Prostate gland (tissue), 2 donors: Measurements from ENCODE around the gene S100Z. TPM values are rescaled to one million over a fixed set of nuclear protein-coding genes. Genes with fewer than 3 reads are reported as not detected.

Source experiments
- DNase-seq: peaks from one replicate; pipeline ENCODE4 v3.0.0-alpha.2; 2019; ENCODE audit warnings: low spot score
- H3K27ac ChIP-seq, 2 donors: fragments of 200-600 bp; sonication (generic); 2 replicates each; pipeline ENCODE4 v1.5.1; 2017 to 2019
- H3K27me3 ChIP-seq: fragments of 200-600 bp; sonication (generic); replicated peaks from 2 replicates; pipeline ENCODE4 v1.5.1; 2019; ENCODE audit not compliant: insufficient read depth
- H3K36me3 ChIP-seq, 2 donors: fragments of 200-600 bp; sonication (generic); 1 replicate in 1 of 2; 2 replicates in 1 of 2; pipeline versions ENCODE4 v1.5.1 to v1.8.1; 2017 to 2019
- H3K4me1 ChIP-seq: fragments of 200-600 bp; sonication (generic); replicated peaks from 2 replicates; pipeline ENCODE4 v1.5.1; 2019
- H3K4me3 ChIP-seq, 2 donors: fragments of 200-600 bp; sonication (generic); 2 replicates each; pipeline ENCODE4 v1.5.1; 2017 to 2019
- H3K9me3 ChIP-seq: fragments of 200-600 bp; sonication (generic); 2 replicates; pipeline ENCODE4 v1.5.1; 2017
- POLR2A ChIP-seq: fragments of 450-650 bp; IDR thresholded peaks from one replicate; pipeline ENCODE4 v1.6.1; 2016; ENCODE audit warnings: antibody characterized with exemption, mild to moderate bottlenecking
- POLR2AphosphoS5 ChIP-seq: sonication (generic); formaldehyde crosslinking; IDR thresholded peaks from one replicate; pipeline ENCODE4 v1.6.1; 2017; ENCODE audit warnings: antibody characterized with exemption
- WGBS: methylation state at CpG from one replicate; pipeline ENCODE4 v1.1.5; 2018; 5-methylcytosine and 5-hydroxymethylcytosine counted together
- intact Hi-C: fragments of 100-400 bp; cut with DNase I; formaldehyde crosslinking; loops from one replicate; pipeline ENCODE4 v1.14.2; 2022
- total RNA-seq, 2 donors: library from RNA; depleted of rRNA; stranded (reverse); fragments of >200 nt; gene quantifications; one replicate each; pipeline ENCODE4 v1.1.0, GENCODE V29; 2016
- TF ChIP-seq, protein P1 (sequence below), 4 experiments: fragments of 200-600 bp in 2 of 4; fragments of 450-650 bp in 2 of 4; sonication (generic) in 2 of 4; IDR thresholded peaks; 1 replicate in 3 of 4; 2 replicates in 1 of 4; pipeline ENCODE4 v1.5.1; 2016 to 2019; ENCODE audit warnings: antibody characterized with exemption in 4 of 4, mild to moderate bottlenecking in 2 of 4, moderate library complexity in 2 of 4

S100Z gene
- total RNA-seq, 2 donors from 2014 or later = 1.7 TPM; not detected in 1

DNA sequence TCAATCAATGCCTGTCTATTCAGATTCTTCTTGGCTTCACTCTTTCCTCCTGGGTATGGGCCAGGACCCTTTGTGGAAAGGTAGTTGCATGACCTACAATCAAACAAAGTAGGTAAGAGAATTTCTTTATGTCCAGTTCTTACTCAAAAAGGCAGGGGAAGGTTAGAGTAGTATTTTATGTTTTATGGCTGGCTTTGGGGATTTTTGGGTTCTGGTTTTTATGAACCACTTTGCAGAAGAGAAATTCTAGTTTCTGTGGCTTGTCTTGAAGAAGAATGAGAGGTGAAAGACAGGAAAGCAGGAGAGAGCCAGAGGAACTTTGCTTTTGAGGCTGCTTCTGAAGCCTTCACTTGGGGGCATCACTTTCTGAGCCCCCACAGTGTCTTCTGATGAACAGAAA lies 88.4 kb downstream of the S100Z start:
- TF ChIP-seq POLR2AphosphoS5 (no peak), POLR2A (no peak)
- TF ChIP-seq, protein P1, sequence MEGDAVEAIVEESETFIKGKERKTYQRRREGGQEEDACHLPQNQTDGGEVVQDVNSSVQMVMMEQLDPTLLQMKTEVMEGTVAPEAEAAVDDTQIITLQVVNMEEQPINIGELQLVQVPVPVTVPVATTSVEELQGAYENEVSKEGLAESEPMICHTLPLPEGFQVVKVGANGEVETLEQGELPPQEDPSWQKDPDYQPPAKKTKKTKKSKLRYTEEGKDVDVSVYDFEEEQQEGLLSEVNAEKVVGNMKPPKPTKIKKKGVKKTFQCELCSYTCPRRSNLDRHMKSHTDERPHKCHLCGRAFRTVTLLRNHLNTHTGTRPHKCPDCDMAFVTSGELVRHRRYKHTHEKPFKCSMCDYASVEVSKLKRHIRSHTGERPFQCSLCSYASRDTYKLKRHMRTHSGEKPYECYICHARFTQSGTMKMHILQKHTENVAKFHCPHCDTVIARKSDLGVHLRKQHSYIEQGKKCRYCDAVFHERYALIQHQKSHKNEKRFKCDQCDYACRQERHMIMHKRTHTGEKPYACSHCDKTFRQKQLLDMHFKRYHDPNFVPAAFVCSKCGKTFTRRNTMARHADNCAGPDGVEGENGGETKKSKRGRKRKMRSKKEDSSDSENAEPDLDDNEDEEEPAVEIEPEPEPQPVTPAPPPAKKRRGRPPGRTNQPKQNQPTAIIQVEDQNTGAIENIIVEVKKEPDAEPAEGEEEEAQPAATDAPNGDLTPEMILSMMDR (IDR thresholded peaks at IDR 0.05) = no peak
- no peak overlapping the region for H3K27ac ChIP-seq
- H3K36me3 ChIP-seq = no peaks in the 10 kb centered on the region
- H3K27me3 ChIP-seq = no peaks in the 10 kb centered on the region
- no peak for DNase-seq
- no peaks in the 10 kb centered on the region for H3K9me3 ChIP-seq
- no peaks in the 10 kb centered on the region for H3K4me1 ChIP-seq
- intact Hi-C loops = no loop called here
- no peak overlapping the region for H3K4me3 ChIP-seq

DNA sequence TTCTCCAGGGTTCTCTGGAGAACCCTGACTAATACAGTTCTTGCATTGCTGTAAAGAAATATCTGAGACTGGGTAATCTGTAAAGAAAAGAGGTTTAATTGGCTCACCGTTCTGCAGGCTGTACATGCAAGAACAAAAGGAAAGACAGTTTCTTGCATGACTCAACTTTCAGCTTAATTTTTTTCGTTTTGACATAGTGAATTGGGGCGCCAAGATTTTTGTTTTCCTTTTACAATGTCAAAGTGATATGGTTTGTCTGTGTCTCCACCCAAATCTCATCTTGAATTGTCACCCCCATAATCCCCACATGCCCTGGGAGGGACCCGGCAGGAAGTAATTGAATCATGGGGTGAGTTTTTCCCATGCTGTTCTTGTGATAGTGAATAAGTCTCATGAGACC lies 91.2 kb downstream of the S100Z start:
- WGBS = 83% methylated on average over 4 of the region's 4 CpGs
- Histone ChIP-seq H3K9me3 (no peaks in the 10 kb centered on the region), H3K27ac (no peak overlapping the region), H3K4me3 (no peak overlapping the region), H3K4me1 (no peaks in the 10 kb centered on the region), H3K27me3 (no peaks in the 10 kb centered on the region), H3K36me3 (no peaks in the 10 kb centered on the region)
- no peak for DNase-seq
- no peak for TF ChIP-seq POLR2A
- TF ChIP-seq, protein P1 (IDR thresholded peaks at IDR 0.05) = no peak
- TF ChIP-seq POLR2AphosphoS5 = no peak
- intact Hi-C loops = no loop called here

DNA sequence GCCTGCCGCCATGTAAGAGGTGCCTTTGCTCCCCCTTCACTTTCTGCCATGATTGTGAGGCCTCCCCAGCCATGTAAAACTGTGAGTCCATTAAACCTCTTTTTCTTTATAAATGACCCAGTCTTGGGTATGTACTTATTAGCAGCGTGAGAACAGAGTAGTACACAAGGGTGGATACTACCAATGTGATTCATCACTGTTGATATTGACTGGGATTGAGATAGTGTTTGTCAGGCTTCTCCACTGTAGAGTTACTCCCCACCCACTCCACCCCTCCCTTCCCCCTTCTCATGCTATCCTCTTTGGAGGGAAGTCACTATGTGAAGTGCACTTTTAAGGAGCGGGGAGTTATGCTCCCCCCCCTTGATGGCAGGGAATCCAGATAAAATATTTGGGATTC lies 91.6 kb downstream of the S100Z start:
- TF ChIP-seq POLR2AphosphoS5 = no peak
- intact Hi-C loops = no loop called here
- 98% methylated on average over 3 of the region's 3 CpGs for WGBS
- Histone ChIP-seq H3K4me1 (no peaks in the 10 kb centered on the region), H3K9me3 (no peaks in the 10 kb centered on the region), H3K27me3 (no peaks in the 10 kb centered on the region), H3K27ac (no peak overlapping the region), H3K36me3 (no peaks in the 10 kb centered on the region), H3K4me3 (no peak overlapping the region)
- DNase-seq = no peak

- H3K27me3 ChIP-seq = no peaks in the 10 kb centered on the region
- no peaks in the 10 kb centered on the region for H3K4me1 ChIP-seq
- DNase-seq = no peak
- no peak overlapping the region for H3K4me3 ChIP-seq
- TF ChIP-seq POLR2AphosphoS5 (no peak), POLR2A (no peak)
- TF ChIP-seq, protein P1 (IDR thresholded peaks at IDR 0.05) = no peak
- WGBS = 89% methylated on average over 1 of the region's 1 CpG
- H3K9me3 ChIP-seq = no peaks in the 10 kb centered on the region
- H3K36me3 ChIP-seq = no peaks in the 10 kb centered on the region
- no peak overlapping the region for H3K27ac ChIP-seq
- intact Hi-C loops = no loop called here
These were observed 92.8 kb downstream of the S100Z start for GRCh38 chr5:76942581-76942980.

DNA sequence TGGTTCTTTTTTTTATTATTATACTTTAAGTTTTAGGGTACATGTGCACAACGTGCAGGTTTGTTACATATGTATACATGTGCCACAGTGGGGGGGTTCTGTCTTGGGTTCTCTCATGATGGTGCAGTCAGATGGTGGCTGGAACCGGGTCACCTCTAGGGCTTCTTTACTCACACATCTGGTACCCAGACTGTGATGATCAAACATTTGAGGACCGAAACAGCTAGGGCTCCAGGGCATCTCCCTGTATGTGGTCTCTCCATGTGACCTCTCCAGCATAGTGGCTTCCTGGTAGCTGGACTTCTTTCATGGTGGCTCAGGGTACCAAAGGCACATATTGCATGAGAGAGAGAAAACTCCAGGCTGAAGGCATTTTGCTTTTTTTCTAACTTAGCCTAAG lies 93.2 kb downstream of the S100Z start:
- WGBS = 96% methylated on average over 3 of the region's 3 CpGs
- Histone ChIP-seq H3K36me3 (no peaks in the 10 kb centered on the region), H3K27me3 (no peaks in the 10 kb centered on the region), H3K4me1 (no peaks in the 10 kb centered on the region), H3K9me3 (no peaks in the 10 kb centered on the region), H3K27ac (no peak overlapping the region), H3K4me3 (no peak overlapping the region)
- no peak for DNase-seq
- TF ChIP-seq POLR2A (no peak), POLR2AphosphoS5 (no peak)
- TF ChIP-seq, protein P1 (IDR thresholded peaks at IDR 0.05) = no peak
- intact Hi-C loops = no loop called here
